GM12874 (cell line): ENCODE results near the gene KIF7.

Experiments
- TF ChIP-seq, protein P1 (sequence below): IDR thresholded peaks from 2 replicates; pipeline ENCODE4 v1.5.1; 2011; ENCODE audit warnings: low read depth, mild to moderate bottlenecking, control low read depth, low read length, moderate library complexity; ENCODE audit not compliant: insufficient read depth

KIF7 gene

DNA sequence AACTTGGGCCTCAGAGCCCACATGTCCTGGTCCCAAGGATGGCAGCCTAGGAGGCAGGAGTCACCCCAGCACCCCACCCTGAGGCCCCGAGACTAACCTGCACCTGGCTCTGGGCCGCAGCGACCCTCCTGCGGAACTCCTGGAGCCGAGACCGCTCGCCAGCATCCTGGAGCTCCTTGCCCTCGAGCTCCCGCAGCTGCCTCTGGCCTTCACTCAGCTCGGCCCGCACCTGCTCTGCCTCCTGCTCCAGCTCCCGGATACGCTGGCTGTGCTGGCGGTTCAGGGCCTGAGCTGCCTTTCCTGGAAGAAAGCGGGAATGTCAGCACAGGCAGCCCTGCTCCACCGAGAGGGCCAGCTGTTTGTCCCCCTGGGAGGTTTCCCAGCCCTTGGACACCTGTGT is 13.2 kb downstream of the KIF7 start:
- TF ChIP-seq, protein P1, sequence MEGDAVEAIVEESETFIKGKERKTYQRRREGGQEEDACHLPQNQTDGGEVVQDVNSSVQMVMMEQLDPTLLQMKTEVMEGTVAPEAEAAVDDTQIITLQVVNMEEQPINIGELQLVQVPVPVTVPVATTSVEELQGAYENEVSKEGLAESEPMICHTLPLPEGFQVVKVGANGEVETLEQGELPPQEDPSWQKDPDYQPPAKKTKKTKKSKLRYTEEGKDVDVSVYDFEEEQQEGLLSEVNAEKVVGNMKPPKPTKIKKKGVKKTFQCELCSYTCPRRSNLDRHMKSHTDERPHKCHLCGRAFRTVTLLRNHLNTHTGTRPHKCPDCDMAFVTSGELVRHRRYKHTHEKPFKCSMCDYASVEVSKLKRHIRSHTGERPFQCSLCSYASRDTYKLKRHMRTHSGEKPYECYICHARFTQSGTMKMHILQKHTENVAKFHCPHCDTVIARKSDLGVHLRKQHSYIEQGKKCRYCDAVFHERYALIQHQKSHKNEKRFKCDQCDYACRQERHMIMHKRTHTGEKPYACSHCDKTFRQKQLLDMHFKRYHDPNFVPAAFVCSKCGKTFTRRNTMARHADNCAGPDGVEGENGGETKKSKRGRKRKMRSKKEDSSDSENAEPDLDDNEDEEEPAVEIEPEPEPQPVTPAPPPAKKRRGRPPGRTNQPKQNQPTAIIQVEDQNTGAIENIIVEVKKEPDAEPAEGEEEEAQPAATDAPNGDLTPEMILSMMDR: no peak

DNA sequence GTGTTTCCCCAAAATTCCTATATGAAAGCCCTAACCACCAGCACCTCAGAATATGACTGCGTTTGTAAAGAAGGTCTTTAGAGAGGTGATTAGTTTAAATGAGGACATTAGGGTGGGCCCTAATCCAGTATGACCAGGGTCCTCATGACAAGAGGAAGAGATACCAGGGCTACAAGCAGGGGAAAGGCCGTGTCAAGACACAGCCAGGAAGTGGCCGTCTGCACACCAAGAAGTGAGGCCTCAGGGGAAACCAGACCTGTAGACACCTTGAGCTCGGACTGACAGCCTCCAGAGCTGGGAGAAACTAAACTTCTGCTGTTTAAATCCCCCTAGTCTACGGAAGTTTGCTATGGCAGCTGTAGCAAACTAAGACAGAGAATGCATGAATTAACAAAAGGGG is 14.2 kb downstream of the KIF7 start:
- TF ChIP-seq, protein P1: no peak

DNA sequence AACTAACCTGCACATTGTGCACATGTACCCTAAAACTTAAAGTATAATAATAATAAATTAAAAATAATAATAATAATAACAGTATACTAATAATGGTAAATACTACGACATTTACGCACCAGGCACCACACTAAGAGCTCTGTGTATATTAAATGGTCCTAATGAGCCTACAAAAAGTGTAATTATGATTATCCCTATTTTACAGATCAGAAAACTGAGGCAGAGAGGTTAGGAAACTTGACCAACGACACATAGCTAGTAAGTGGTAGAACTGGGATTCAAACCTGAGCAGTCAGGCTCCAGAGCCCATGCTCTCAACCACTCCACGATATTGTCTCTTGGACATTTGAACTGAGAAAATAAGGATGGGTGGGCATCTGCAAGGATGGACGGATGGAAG is 15.0 kb downstream of the KIF7 start:
- TF ChIP-seq, protein P1: no peak

DNA sequence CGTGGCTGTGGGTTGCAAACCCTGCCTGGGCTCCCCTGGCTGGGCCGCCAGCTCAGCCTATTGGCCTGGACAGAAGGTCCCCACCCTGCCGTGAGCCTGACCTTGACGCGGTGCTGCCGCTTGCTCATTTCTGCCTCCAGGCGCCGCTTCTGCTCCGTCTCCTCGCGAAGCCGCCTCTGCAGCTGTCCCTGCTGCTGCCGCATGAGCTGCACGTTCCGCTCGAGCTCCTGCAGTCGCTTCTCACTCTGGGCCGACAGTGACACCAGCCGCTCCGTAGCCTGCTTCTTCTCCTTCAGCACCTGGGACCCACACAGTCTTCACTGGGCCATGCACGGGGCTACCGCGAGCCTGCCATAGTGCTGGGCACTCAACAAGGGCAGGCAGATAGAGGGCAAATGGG is 21.7 kb downstream of the KIF7 start:
- TF ChIP-seq, protein P1: no peak

DNA sequence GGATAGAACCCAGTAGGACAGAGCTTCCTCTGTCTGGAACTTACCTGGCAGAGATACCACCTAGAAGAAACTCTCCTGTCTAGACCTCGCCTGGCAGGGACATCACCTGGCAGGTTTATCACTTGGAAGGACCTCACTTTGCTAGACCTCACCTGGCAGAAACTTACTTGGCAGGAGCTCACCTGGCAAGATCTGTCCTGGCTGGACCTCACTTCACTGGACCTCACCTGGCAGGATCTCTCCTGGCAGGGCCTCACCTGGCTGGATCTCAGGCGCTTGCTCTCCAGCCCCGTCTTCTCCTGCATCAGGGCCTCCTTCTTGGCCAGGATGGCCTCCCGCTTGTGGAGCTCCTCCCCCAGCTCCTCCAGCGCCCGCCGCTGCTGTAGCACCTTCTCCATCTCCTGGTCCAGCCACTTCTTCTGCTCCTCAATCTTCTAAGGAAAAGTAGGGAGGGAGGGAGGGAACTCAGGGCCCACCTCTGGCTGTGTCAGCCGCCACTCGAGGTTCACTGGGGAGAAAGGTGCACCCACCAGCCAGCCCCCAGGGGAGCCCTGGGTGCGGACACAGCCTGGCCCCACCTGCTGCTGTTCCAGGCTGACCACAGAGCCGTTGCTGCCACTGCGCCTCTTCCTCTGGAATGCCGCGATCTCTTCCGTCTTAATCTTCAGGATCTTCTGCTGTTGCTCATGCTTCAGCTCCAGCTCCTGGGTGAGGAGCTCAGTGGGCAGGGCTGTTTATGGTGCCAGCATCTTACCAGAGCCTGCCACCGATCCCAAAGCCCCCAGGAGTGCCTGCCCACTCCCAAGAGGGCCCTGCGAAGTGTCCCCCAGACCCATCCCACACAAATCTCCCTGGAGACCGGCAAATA is 22.5 kb downstream of the KIF7 start:
- TF ChIP-seq, protein P1: no peak

DNA sequence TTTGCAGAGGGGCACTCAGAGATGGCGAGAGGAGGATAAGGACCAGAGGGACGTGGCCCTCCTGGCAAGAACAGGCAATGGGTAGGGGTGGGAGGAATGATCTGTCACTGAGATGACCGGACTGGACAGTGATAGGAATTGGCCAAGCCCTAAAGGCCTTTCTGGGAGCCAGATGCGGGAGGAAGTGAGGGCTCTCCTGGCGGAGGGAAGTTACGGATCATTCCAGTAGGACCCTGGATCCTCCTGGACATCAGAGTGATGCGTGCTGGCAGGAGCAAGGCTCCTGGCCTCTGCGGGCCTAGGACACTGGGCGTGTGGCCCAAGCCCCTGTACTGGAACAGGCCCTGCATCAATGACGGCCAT is 23.4 kb downstream of the KIF7 start:
- TF ChIP-seq, protein P1: no peak

DNA sequence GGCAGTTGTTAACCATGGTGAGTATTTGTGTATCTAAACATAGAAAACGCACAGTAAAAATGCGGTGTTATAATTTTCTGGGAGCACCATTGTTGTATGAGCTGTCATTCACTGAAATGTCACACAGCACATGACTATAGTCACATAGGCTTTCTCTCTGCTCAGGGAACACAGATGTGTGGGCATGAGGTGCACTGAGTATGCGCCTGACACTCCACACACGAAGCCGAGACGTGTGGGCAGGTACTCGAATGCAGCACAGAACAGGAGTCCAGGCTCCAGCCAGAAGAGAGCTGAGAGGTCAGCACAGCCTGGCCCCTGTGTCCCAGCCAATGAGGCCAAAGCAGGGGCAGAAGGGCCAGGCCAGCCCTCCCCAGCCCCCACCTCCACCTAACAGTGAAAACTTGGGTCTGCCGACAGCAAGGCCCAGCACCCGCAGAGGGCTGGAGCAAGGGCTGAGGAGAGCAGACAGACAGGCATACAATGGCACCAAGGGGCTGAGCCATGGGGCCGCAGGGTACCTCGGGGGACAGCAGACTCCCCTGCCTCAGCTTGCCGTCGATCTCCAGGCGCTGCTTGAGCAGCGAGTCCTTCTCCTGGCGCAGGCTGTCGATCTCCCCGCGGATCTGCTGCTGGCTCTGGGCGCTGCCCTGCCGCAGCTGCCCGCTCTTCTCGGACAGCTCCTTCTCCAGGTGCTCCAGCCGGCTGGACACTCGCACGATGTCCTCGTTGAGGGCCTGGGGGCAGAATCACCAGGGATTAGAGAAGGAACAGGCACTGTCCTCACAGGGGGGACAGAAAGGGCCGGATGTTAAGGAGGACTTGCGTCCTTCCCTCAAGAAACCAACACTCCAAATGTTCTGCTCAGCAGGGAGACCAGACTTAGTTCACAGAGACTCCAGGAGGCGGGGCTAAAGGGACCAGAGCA is 24.0 kb downstream of the KIF7 start:
- TF ChIP-seq, protein P1: no peak
